HG03520 (cell line): ENCODE results near the gene MCC.

Experiments used
- ATAC-seq: cut with Tn5 transposase; IDR thresholded peaks from one replicate; pipeline ENCODE4 v1.9.1; 2021; ENCODE audit warnings: mild to moderate bottlenecking, moderate library complexity; ENCODE audit not compliant: unreplicated experiment

The MCC gene

GRCh38 chr5:113230711-113231652 is 257.3 kb downstream of the MCC start:
- no peak for ATAC-seq

GRCh38 chr5:113227798-113228197 is 260.5 kb downstream of the MCC start:
- no peak for ATAC-seq

GRCh38 chr5:113226116-113226736 is 262.0 kb downstream of the MCC start:
- ATAC-seq = no peak

GRCh38 chr5:113225259-113225658 is 263.0 kb downstream of the MCC start:
- no peak for ATAC-seq

GRCh38 chr5:113224605-113225065 is 263.6 kb downstream of the MCC start:
- no peak for ATAC-seq

GRCh38 chr5:113223831-113224604 is 264.2 kb downstream of the MCC start:
- no peak for ATAC-seq

- no peak for ATAC-seq
Measured at GRCh38 chr5:113223315-113223714, 264.9 kb downstream of the MCC start.

- no peak for ATAC-seq
Measured at GRCh38 chr5:113221294-113222176, 266.7 kb downstream of the MCC start.

- ATAC-seq = no peak
Measured at GRCh38 chr5:113219695-113220094, 268.6 kb downstream of the MCC start.

GRCh38 chr5:113218906-113219517 is 269.2 kb downstream of the MCC start:
- no peak for ATAC-seq

GRCh38 chr5:113218200-113218599 is 270.1 kb downstream of the MCC start:
- ATAC-seq = no peak

GRCh38 chr5:113217619-113218184 is 270.6 kb downstream of the MCC start:
- ATAC-seq = no peak

GRCh38 chr5:113216545-113216944 is 271.7 kb downstream of the MCC start:
- no peak for ATAC-seq

GRCh38 chr5:113215401-113216060 is 272.7 kb downstream of the MCC start:
- no peak for ATAC-seq

- no peak for ATAC-seq
Measured at GRCh38 chr5:113214606-113215323, 273.5 kb downstream of the MCC start.

- no peak for ATAC-seq
Measured at GRCh38 chr5:113213551-113214425, 274.5 kb downstream of the MCC start.

GRCh38 chr5:113212244-113212920 is 275.9 kb downstream of the MCC start:
- ATAC-seq = no peak
